ENCODE measurements around the gene ACOX1. TPM values are rescaled to one million over a fixed set of nuclear protein-coding genes. Genes with fewer than 3 reads are reported as not detected.

The ACOX1 gene
- total and polyA plus RNA-seq, 10 donors = 6.3 to 60.2 (median 41.6) TPM

DNA sequence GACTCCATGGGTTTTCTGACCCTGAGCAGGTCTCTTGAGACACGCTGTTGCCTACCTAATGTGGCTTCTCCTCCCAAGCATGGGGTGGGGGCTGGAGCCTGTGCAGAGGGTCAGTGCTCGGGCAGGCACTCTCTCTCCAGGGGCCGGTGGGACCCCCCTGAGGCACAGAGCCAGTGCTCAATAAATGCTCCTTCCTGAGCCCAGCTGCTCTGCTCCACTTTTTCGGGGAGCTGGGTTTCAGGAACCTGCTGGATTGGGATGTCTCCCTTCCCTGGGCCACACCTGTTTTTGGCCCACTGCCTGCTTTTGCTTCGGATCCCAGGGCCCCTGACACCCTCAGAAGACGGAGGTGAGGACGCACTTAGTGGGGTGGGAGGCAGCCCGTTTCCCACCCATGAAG, 80.9 kb downstream of the ACOX1 start:
- Histone ChIP-seq H3K27me3 (replicated peaks in 1 of 7) (no peaks in the 10 kb centered on the region), H3K27ac (no peak overlapping the region), H3K36me3 (peaks cover 0 to 56% (median 48%) of the 10 kb centered on the region in 6 donors), H3K4me3 (no peak overlapping the region), H3K9me3 (no peaks in the 10 kb centered on the region), H3K4me1 (peaks cover 14 to 63% (median 37%) of the 10 kb centered on the region in 6 donors)
- 87 to 93% (median 91%) methylated on average over 8 of the region's 8 CpGs for WGBS, 5 donors
- TF ChIP-seq CTCF (IDR thresholded peaks at IDR 0.05 in 8 of 11, conservative IDR thresholded peaks at IDR 0.05 in 3 of 11) (no peak), POLR2AphosphoS5 (IDR thresholded peaks at IDR 0.05) (peak in 1 of 3 donors; percentile 7), POLR2A (IDR thresholded peaks at IDR 0.05) (no peak)
- intact Hi-C loops (cut with DNase I; ENCODE audit: low total_unique reads) = no loop called here
- DNase-seq = no peak

- H3K27ac ChIP-seq = peak overlapping the region; percentile 86 to 96 (median 92)
- peaks cover 14 to 63% (median 35%) of the 10 kb centered on the region in 6 donors for H3K4me1 ChIP-seq
- DNase-seq = peak; percentile 76
- H3K27me3 ChIP-seq (replicated peaks in 1 of 7) = no peaks in the 10 kb centered on the region
- H3K9me3 ChIP-seq = no peaks in the 10 kb centered on the region
- peaks cover 0 to 56% (median 47%) of the 10 kb centered on the region in 6 donors for H3K36me3 ChIP-seq
- no peak for TF ChIP-seq CTCF (IDR thresholded peaks at IDR 0.05 in 8 of 11, conservative IDR thresholded peaks at IDR 0.05 in 3 of 11)
- TF ChIP-seq POLR2A (IDR thresholded peaks at IDR 0.05) = no peak
- no peak for TF ChIP-seq POLR2AphosphoS5 (IDR thresholded peaks at IDR 0.05)
- peak overlapping the region; percentile 66 to 99 (median 89) for H3K4me3 ChIP-seq
- WGBS, 5 donors = 54 to 67% (median 64%) methylated on average over 23 to 37 of the region's 37 CpGs
- intact Hi-C loops (cut with DNase I; ENCODE audit: low total_unique reads) = no loop called here
Measured at GRCh38 chr17:75897160-75898019, 81.6 kb downstream of the ACOX1 start.

DNA sequence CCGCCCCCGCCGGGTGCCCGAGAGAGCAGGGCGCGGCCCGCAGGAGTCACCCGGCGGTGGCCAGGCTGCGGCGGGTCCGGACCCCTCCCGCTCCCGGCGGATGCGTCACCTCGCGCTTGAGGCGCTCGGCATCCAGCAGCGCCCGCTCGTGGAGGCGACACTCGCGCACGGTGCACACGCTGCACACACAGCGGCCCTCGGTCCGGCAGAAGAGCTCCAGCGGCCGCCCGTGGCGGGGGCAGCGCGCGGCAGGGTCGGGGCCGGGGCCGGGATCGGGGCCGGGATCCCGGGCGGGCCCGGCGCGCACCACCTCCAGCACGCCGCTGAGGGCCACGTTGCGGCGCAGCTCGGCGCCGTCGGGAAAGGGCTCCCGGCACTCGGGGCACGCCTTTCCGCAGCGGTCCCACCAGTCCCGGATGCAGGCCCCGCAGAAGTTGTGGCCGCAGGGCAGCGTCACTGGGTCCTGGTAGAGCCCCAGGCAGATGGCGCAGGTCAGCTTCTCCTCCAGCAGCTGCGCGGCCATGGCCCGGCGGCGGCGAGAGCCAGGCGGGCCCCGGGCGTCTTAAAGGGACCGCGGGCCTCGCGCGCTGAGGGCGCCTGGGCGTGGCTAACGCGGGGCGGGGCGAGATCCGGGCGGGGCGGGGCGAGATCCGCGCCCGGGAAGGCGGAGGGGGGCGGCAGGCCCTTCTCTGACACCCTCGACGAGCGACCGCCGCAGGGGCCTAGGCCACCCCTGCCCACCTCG, 82.4 kb downstream of the ACOX1 start, which contains the start of gene TRIM65:
Gene TRIM65 (minus strand): TSS at position 537 of the 745 bp plus-strand sequence. CDS start 14 bp downstream, at position 523.
- Histone ChIP-seq H3K27ac (peak within 1 kb of the TSS; percentile 86 to 96 (median 92)), H3K9me3 (no peaks in the 10 kb centered on the region), H3K4me3 (peak within 1 kb of the TSS; percentile 66 to 99 (median 89)), H3K36me3 (peaks cover 0 to 56% (median 47%) of the 10 kb centered on the region in 6 donors), H3K27me3 (replicated peaks in 1 of 7) (no peaks in the 10 kb centered on the region), H3K4me1 (peaks cover 14 to 59% (median 35%) of the 10 kb centered on the region in 6 donors)
- WGBS, 5 donors = 0 to 1% (median 1%) methylated on average over 15 to 102 of the region's 102 CpGs
- intact Hi-C loops (cut with DNase I; ENCODE audit: low total_unique reads) = no loop called here
- TF ChIP-seq POLR2A (IDR thresholded peaks at IDR 0.05) (peak in 1 of 3 donors; percentile 77), CTCF (IDR thresholded peaks at IDR 0.05 in 8 of 11, conservative IDR thresholded peaks at IDR 0.05 in 3 of 11) (peak in 5 of 11 experiments; percentile 34 to 58 (median 53)), POLR2AphosphoS5 (IDR thresholded peaks at IDR 0.05) (peak; percentile 85 to 92 (median 91))
- DNase-seq = peak; percentile 97

All from spleen (tissue), 11 donors.